HG02763 (cell line): Measurements from ENCODE around the gene CAPG.
"Not testable (repeated sequence)": the region's sequence is repeated elsewhere in the genome, so short reads cannot be mapped to it uniquely, and the experiment has no call there.

Experiments used
- ATAC-seq: cut with Tn5 transposase; IDR thresholded peaks from one replicate; pipeline ENCODE4 v1.9.1; 2021; ENCODE audit warnings: mild to moderate bottlenecking, moderate library complexity; ENCODE audit not compliant: unreplicated experiment

Gene CAPG

DNA sequence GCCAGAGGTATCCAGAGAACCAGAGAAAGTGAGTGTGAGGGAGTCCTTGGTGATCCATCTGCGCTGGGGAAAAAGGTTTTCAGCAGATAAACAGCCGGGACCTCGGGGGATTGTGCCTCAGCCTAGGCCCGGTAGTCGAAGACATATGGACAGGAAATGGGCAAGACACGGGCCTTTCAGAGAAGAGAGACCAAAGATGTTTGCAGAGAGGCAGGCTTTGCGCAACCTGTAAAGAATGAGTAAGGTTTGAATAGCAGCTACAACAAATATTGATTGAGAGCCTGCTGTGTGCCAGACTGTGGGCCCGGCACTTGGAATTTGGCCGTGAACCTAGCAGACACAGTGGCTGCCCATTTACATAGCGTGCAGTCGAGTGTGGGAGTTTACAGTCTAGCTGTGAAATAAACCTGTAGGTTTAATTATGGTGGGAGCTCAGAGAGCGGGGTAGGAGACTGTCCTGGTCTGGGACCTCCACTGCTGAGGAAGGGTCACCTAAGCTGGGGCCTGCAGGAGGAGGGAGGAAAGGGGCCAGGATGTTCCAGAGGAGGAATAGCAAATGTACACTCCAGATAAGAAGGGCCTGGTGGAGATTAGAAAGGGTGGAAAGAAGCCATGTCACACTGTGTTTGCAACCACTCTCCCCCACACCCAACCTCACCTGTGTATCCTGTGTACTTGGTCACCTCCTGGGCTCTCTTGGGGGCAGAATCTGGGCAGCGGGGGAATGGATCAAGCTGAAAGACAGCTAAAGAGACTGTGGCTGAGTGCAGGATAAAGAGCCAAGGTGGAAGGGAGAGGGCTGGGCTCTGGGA, 11.3 kb upstream of the CAPG start:
- ATAC-seq = no peak

DNA sequence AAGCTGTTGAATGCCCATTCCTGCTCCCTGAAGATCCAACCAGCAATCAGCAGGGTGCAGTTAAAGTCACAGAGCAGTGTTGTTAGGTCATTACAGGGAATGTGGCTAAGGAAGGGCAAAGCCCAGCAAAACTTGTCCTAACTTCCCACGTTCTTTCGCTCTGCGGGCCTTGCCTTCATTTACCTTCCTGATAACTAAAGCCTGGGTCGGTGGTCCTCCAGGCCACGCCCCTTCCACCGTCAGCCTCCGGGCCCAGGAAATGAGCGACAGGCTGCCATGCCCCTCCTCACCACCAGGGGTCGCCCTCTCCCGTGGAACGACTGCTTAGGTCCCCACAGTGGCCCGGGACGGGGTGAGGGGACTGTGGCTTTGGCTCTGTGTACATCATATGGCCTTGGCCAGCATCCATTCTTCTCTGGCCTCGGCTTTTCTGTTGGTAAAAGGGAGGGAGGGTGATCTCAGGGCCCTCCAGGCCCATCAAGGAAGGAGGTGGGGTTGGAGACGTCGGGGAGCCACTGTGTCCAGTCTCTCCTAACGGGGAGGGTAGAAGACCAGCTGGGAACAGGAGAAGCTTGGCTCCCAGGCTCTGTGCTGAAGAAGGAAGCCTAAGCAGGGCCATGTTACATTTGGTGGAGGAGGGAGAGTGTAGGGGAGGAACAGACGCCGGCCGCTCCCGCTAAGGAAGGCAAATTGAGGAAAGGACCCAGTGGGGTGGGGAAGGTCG, 10.5 kb upstream of the CAPG start:
- ATAC-seq = peak; percentile 65

DNA sequence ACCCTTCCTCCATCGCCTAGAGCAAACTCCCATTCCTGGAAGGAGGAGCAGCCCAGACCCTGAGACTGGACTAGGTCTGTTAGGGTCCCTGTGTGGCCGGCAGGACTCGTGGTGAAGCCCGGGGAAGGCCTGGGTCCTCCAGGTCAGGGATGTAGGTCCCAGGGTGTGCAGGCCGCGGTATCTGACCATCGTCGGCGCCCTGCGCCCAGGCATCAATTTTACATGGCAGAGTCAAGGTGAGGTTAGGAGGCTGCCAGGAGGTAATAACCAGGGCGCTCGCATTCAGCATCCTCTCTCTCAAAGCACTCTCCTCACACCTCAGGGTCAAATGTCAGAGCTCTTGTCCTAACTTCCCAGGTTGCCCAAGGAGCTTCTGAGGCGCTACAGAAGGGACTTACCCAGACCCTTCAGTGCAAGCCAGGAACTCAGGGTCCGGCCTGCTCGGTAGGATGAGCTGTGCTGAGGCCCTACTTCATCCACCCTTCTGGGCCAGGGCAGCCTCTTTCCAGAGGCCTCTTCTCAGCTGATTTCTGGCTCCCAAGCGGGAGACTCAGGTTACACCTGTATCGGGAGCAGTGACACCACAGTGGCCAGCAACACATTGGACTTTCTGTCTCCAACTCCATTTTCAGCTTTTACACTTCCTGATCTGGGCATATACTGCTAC, 9.0 kb upstream of the CAPG start:
- ATAC-seq = no peak

DNA sequence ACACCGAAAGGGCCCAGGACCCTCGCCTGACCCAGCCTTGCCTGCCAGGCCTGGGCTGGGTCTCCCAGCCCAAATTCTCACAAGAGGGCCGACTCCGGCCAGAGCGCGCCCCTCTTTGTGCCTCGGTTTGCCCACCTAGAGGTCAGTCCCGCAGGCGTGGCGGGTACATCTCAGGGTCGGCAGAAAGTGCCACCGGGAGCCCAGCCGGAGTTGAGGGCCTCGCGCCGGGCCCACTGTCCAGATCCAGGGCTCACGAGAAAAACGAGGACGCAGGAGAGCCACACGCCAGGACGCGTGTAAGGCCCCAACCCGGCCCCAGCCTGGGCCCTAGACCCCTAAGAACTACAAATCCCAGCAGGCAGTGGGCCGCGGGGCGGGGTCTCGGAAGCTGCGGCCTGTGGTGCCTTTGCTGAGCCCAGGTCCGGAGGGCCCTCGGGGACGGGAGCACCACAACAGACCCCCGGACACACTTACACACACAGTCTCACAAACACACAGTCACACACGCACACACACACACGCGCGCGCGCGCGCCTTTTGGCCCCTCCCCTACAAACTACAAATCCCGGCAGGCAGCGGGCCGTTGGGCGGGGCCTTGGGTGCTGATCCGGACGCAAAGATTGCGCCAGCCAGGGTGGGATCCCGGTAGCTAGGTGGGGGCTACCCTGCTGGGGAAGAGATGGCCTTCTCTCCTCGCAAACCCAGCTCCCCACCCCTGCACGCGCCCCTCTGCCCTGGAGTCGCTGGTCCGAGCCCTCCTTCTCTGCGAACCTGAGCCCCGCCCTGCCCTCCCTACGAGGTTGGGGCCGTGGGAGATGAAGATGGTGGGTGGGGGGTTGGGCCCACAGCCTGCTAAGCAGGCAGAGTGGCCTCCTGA, 8.2 kb upstream of the CAPG start, which contains the start of gene SH2D6:
Gene SH2D6, plus strand, starts transcription at position 583 of the 877 bp plus-strand sequence. CDS start 10,752 bp downstream, outside the sequence.
- ATAC-seq = peak; percentile 79

DNA sequence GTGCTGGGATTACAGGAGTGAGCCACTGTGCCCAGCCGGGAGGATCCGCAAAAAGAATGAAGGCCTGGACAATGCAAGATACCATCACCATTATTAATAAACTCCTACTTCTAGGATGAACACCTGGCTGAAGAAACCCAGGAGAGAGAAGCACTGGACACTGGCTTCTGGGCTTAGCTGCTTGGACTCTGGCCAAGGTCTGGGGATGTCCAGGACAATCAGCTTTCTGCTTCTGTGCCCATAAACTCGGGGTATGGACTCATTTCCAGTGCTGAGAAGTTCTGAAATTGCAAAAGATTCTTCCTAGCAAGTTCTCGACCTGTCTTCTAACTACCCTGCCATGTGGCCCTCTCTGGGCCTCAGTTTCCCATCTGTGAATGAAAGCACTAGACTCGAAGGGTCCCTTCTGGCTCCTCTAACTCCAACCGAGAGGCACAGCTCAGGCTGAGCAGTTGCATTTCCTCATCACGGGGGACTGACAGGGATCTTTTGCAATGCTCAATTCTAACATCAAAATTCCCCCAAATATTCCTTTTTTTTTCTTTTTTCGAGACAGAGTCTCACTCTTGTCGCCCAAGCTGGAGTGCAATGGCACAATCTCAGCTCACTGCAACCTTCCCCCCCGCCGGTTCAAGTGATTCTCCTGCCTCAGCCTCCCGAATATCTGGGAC, 5.9 kb upstream of the CAPG start:
- ATAC-seq = no peak

DNA sequence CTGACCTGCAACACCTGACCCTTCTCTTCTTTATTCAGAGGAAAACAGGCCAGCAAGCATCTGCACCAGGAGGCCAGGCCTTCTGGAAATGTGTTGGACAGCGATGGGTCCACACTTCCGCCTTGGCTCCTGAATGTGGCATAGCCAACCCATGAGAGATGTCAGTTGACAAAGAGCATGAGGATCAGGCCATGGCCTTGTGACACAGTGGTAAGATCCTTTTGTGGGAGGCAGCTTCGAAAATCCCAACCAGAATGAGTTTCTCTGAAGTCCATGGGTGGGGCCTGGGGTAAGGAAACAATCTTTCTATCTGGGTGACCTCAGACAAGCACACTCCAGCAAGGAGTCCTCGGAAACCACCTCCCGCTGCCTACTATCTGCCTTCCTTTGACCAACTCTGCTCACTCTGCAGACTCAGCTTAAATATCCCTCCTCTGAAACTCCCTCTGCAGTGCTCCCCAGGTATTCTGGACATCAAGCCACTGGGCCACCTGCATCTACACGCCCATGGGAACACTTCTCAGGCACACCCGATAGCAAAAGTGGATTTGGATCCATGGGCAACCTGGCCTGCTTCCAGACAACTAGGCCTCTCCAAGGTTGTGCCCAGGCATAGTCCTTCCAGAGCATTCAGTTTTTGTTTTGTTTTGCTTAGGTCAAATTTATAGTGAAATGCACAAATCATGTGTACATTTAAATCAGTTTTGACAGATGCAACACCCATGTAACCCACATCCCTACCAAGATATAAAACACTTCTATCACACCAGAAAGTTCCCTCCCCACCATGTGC, 4.8 kb upstream of the CAPG start:
- ATAC-seq = no peak

DNA sequence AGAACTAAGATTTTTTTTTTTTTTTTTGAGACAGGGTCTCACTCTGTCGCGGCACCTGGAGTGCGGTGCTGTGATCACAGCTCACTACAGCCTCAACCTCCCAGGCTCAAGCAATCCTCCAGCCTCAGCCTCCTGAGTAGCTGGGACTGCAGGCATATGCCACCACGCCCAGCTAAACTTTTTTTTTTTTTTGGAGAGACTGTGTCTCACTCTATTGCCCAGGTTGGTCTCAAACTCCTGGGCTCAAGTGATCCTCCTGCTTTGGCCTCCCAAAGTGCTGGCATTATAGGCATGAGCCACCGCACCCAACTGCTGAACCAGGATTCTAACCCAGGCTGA, 4.2 kb upstream of the CAPG start:
- not testable (repeated sequence) for ATAC-seq

DNA sequence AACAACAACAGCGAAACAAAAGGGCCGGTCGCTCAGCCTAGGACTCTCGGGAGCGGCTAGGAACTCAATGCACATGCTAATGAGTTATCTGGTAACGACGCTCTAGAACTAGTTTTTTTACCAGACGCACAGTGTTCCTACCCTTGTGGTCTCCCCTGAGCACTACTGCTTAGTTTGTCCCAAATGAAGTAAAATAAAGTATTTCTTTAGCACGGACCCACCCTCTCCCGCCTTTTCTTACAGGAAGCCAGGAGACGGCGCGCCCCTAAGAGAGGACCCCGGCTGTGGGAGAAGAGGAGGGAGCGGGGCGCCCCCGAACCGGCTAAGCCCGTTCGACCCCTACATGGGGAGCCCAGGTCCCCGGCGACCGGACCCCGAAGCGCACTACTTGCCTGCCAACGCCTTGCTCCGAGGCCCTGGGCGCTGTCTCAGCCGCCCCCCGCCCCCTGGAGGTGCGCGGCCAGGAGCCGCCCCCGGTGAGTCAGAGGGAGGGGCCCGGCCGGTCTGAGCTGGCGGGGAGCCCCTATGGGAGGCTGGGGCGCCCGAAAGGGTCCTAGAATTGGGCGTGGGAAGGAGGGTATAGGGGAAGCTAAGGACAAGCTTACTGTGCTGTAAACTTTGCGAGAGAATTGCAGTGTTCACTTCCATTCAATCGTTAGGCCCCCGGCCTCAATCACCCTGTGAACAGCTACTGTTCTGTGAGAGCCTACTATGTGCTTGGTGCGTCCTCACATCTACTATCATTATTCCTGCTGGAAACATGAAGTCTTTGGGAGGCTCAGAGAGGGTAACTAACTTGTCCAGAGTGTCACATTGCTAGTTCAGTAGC, 3.6 kb upstream of the CAPG start:
- no peak for ATAC-seq

DNA sequence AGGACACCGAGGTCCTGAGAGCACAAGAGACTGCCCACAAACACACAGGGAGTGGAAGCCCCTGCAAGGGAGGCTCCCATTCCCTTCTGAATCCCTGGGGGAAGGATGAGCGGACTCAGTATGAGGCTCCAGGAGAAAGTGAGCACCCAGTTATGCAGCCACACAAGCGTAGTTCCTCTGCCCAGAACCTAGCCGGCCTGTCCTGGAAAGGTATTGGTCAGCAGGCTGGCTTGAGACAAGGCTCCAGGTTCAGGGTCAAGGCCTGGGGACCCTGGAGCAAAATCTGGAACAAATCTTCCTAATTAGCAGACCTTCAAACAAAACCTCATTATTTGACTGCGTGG, 1.2 kb upstream of the CAPG start:
- ATAC-seq = no peak

DNA sequence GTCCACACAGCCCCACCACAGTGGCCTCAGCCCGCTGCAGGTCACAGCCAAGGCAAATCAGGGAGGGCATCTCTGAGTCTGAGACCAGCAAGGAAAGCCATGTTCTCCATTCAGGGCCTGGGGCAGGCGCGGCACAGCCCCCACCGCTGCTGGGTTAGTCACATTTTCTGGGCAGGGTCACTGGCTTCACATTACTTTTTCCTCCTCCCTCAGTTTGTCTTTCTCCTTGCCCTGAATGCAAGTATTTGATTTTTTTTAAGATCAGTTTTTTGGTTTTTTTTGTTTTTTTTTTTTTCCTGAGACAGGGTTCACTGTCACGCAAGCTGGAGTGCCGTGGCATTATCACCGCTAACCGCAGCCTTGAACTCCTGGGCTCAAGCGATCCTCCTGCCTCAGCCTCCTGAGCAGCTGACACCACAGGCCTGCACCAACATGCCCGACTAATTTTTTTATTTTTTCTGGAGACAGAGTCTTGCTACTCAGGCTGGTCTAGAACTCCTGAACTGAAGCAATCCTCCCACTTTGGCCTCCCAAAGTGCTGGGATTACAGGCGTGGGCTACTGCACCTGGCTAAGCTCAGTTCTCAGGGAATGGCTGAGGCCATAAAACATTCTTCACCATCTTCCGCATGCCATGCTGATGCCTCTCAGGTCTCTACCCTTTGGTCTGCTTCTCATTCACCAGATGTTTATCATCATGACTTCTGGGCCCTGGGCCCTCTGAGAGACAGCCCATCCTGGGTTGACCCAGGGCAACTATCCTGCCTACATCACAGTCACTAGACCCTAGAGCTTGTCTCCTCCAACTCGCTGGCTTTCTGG, 628 bp upstream of the CAPG start:
- ATAC-seq = no peak

DNA sequence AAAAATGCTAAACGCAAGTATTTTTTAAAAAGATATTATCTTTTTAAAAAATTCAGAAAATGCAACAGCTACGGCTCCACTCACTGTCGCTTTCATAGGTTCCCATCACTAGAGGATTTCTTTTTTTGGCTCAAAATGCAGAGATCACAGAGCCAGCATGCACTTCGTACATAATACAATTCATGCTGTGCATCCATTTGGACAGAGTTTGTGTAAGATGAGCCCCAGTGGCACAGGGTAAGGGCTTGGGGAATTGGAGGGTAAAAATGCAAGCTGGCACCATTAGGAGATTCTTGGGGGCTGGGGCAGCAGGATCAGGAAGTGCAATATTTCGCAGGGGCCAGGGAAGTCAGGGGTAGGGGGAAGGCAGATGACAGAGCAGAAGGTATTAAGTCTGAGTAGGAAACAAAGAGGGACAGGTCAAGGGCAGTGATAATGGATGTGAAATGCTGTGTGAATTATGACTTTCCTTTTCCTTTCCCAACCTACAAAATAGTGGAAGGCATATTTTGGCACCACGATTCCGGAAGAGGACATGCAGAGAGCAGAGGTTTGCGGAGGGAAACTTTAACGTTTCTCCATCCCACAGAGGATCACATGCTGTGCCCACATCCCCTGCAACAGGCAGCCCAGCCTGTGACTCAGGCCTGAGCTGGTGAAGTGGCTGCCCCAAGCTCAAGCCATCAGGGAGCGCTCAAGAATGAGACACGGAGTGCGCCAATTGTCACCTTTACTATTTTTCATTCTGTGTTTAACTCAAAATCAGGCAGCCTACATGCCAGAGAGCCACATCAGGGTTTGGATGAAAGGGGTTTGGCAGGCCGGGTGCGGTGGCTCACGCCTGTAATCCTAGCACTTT, 4.7 kb downstream of the CAPG start:
- ATAC-seq = peak; percentile 49

DNA sequence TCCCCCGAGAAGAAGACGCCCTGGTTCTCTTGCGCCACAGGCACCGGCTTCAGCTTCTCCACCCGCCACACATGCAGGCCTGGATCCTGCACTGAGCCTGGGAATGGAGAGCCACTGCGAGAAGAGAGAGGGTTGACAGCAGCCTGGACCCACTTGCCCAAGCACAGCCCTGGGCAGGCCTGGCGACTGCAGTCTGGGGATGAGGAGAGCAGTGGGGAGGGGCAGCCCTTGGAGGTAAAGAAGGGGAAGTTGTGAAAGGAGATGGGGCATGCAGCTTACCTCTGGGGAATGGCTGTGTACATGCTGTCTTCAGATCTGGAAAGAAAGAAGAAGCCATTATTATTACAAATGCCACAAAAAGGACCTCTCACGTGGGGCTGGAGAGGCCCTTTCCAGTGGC, 8.3 kb downstream of the CAPG start:
- ATAC-seq = no peak

DNA sequence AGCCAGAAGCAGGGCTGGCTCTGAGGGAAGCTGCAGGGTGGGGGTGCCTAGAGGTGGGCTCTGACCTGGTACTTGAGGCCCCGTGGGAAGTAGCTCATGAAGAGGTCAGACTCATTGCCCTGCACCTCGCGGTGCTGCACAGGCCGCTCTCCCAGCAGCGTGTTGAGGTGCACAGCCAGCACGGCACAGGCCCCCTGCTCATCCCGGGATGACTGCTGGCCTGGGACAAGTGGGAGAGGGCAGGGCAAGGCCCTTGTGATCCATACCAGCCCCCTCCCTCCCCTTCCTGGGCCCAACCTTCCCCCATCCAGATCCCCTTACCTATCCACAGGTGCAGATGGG, 8.7 kb downstream of the CAPG start:
- no peak for ATAC-seq

DNA sequence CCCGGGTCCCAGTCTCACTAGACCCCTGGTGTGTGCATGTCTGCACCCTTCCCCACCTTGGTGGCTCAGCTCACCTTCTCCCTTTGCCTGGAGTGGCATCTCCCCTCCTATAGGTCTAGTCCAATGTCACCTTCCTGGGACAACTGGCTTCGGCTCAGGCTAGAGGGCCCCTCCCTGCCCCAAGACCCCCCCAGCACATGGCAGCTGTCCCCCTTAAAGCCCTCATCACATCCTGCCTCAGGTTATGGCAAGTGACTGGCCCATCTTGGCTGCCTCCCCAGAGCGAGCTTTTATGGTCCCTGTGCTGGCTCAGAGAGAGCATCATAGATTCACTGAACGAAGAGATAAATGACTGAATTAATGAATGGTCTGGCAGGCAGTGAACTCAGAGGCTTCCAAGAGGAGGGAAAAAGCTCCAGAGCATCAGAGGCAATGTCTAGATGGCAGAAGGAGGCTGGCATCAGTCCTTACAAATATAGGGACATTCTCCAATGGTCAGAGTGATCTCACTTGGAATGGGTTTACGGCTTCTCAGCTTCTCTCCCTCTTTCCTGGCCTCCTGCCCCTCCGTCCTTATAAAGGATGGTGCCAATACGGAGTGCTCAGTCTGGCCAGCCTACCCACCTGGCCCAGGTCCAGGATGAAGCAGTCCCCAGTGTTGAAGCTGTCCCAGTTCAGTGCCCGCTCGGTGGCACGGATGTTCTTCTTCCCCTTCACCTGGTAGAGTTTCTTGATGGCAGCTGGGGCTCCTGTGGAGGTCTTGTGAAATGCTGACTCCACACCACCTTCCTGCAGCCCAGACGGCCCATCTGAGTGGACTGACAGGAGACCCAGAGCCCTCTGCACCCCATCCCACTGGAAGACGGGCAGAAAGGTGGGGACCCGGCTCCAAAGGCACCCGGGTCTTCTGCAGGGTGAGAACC, 9.4 kb downstream of the CAPG start:
- ATAC-seq = no peak

DNA sequence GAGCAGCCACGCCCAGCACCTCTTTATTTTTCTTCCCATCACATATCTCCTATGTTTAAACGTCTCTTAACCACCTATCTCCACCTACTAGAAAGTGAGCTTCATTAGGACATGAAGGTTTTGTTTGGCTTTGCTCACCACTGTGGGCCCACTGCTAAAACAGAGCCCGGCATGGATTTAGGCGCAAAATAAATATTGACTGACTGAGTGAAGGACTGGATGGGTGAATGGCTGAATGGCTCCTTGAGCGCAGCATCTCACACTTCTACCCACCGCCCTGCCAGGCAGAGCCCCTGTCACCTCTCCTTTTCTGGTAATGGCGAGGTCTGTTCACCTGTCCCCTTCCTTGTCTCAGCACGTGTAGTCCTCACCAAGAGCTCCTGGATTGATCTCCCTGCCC, 10.1 kb downstream of the CAPG start:
- ATAC-seq = no peak

DNA sequence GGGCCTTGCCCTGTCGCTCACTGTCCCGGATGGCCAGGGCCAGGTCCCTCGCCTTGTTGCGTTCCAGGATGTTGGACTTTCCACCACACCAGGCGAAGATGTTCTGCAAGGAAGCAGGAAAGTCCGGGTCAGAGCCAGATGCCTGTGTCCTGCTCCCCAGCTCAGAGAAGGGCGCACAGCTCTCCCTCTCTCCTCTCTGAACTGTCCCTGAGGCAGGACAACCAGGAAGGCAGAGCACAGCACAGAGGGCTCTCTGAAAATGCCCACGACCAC, 11.0 kb downstream of the CAPG start:
- ATAC-seq = no peak
